ENCODE results near the gene RSKR. TPM values are rescaled to one million over a fixed set of nuclear protein-coding genes. Genes with fewer than 3 reads are reported as not detected.

RSKR gene
- total RNA-seq, 1 experiment from 2014 or later = 21.7 TPM

DNA sequence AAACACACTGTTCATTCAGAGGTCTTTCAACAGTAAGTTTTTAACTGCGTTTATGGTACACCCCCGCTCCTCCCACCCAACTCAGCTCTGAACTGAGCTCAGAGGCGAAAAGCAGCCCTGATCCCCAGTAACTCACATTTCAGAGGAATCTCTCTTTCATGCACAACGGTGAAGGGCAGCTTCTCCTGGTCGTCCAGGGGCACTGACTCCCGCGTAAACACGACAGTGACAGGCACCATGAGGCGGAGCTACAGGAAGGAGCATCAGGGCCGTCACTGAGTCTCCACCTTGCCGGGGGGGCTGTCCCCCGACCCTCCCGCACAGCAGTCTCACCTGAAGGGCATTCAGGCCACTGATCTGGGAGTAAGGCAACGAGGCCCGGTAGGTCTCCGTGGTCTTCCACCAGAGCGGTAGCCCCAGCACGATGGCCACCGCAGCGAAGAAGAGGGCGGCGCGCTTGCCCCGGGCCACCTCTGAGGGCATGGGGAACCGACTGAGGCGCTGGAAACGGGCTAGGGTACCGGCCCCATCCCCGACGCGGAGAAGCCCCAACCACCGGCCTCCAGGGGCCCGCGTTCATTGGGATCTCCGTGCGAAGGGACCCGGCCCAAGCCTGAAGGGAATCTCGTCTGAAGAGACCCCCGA is 43.1 kb downstream of the RSKR start:
- DNase-seq = peak in 1 of 2 experiments; percentile 25
- Histone ChIP-seq H3K4me3 (peak overlapping the region; percentile 81), H3K36me3 (ENCODE audit: low read depth) (no peaks in the 10 kb centered on the region), H3K27ac (no peak overlapping the region), H3K9me3 (ENCODE audit: insufficient read depth, low read depth) (no peaks in the 10 kb centered on the region), H4K20me1 (ENCODE audit: insufficient read depth) (no peaks in the 10 kb centered on the region), H2AFZ (peak overlapping the region; percentile 95), H3K4me1 (replicated peaks; ENCODE audit: insufficient read depth) (peaks cover 17% of the 10 kb centered on the region), H3K79me2 (ENCODE audit: low read depth) (peaks cover 11% of the 10 kb centered on the region), H3K4me2 (peak overlapping the region; percentile 88), H3K9me2 (ENCODE audit: insufficient read depth) (no peaks in the 10 kb centered on the region), H3K27me3 (ENCODE audit: insufficient read depth, low read depth) (no peaks in the 10 kb centered on the region), H3F3A (ENCODE audit: insufficient read depth, low read depth) (peaks cover 2% of the 10 kb centered on the region; the same call in 1 of the 2 replicates)
- ChIA-PET CTCF (interaction anchor here (0.5 kb wide), 1 partner anchor 439 kb away, joined by 6 read pairs; no protein-coding TSS in a partner anchor), POLR2A (ENCODE audit: unreplicated experiment) (interaction anchor here (0.5 to 0.7 kb wide), 4 partner anchors 63 to 938 kb away, joined by 3 to 7 read pairs (median 6); no protein-coding TSS in a partner anchor)
- intact Hi-C loops (cut with micrococcal nuclease; ENCODE audit: unreplicated experiment) = no loop called here
- BruUV-seq (replicated peaks) = no TSS peak
- no peak for TF ChIP-seq EZH2 (IDR thresholded peaks at IDR 0.05; ENCODE audit: low read depth)
- TF ChIP-seq, protein P1, sequence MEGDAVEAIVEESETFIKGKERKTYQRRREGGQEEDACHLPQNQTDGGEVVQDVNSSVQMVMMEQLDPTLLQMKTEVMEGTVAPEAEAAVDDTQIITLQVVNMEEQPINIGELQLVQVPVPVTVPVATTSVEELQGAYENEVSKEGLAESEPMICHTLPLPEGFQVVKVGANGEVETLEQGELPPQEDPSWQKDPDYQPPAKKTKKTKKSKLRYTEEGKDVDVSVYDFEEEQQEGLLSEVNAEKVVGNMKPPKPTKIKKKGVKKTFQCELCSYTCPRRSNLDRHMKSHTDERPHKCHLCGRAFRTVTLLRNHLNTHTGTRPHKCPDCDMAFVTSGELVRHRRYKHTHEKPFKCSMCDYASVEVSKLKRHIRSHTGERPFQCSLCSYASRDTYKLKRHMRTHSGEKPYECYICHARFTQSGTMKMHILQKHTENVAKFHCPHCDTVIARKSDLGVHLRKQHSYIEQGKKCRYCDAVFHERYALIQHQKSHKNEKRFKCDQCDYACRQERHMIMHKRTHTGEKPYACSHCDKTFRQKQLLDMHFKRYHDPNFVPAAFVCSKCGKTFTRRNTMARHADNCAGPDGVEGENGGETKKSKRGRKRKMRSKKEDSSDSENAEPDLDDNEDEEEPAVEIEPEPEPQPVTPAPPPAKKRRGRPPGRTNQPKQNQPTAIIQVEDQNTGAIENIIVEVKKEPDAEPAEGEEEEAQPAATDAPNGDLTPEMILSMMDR (conservative IDR thresholded peaks at IDR 0.05) = no peak

DNA sequence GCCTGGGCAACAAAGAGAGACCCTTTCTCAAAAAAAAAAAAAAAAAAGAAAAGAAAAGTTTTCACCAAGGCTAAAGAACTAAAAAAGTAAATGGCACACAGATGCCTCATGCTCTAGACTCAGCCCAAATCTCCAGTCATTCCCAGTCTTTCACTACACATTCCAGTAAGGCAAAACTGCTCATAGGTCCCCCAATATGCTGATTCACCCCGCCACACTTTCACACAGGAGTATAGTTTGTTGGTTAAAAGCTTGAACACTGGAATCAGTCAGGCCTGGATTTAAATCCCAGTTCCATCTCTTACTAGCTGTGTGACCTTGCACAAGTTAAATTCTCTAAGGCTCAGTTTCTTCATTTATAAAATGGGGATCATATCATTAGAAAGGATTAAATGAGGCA is 44.5 kb downstream of the RSKR start:
- ChIA-PET POLR2A (ENCODE audit: unreplicated experiment) (no interaction called here), CTCF (no interaction called here)
- Histone ChIP-seq H3K9me2 (ENCODE audit: insufficient read depth) (no peaks in the 10 kb centered on the region), H3K27ac (no peak overlapping the region), H3K36me3 (ENCODE audit: low read depth) (no peaks in the 10 kb centered on the region), H3K27me3 (ENCODE audit: insufficient read depth, low read depth) (no peaks in the 10 kb centered on the region), H3F3A (ENCODE audit: insufficient read depth, low read depth) (peaks cover 9% of the 10 kb centered on the region), H3K79me2 (ENCODE audit: low read depth) (peaks cover 11% of the 10 kb centered on the region), H3K4me2 (no peak overlapping the region), H3K4me1 (replicated peaks; ENCODE audit: insufficient read depth) (peaks cover 17% of the 10 kb centered on the region), H4K20me1 (ENCODE audit: insufficient read depth) (no peaks in the 10 kb centered on the region), H2AFZ (no peak overlapping the region), H3K9me3 (ENCODE audit: insufficient read depth, low read depth) (no peaks in the 10 kb centered on the region), H3K4me3 (no peak overlapping the region)
- intact Hi-C loops (cut with micrococcal nuclease; ENCODE audit: unreplicated experiment) = no loop called here
- BruUV-seq (replicated peaks) = TSS peak; percentile 17
- DNase-seq = no peak
- TF ChIP-seq EZH2 (IDR thresholded peaks at IDR 0.05; ENCODE audit: low read depth) = no peak
- TF ChIP-seq, protein P1 (conservative IDR thresholded peaks at IDR 0.05) = no peak

DNA sequence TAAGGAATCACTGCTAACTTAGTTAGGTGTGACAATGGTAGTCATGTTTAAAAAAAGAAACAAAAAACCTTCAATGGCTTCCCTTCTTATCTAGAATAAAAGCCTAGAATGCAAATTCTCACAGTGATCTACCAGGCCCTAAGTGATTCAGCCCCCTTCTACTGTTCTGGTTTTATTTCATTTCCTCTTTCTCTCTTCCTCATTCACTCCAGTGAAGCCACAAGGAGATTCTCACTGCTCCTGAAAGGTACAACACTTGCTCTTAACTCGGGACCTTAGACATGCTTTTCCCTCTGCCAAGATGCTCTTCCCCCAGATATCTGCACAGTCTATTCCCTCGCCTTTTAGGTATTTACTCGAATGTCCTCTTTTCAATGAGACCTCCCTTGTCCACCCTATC is 46.4 kb downstream of the RSKR start:
- H3K79me2 ChIP-seq (ENCODE audit: low read depth) = peaks cover 11% of the 10 kb centered on the region

More for the DNA sequence above, 46.4 kb downstream of the RSKR start:
- ChIA-PET CTCF (no interaction called here), POLR2A (ENCODE audit: unreplicated experiment) (no interaction called here)
- no peaks in the 10 kb centered on the region for H4K20me1 ChIP-seq (ENCODE audit: insufficient read depth)
- H3K27ac ChIP-seq = no peak overlapping the region
- no peaks in the 10 kb centered on the region for H3K36me3 ChIP-seq (ENCODE audit: low read depth)
- TF ChIP-seq EZH2 (IDR thresholded peaks at IDR 0.05; ENCODE audit: low read depth) = no peak
- TF ChIP-seq, protein P1 (conservative IDR thresholded peaks at IDR 0.05) = no peak
- no peak overlapping the region for H3K4me3 ChIP-seq
- intact Hi-C loops (cut with micrococcal nuclease; ENCODE audit: unreplicated experiment) = no loop called here
- H2AFZ ChIP-seq = no peak overlapping the region
- peaks cover 9% of the 10 kb centered on the region for H3F3A ChIP-seq (ENCODE audit: insufficient read depth, low read depth)
- peaks cover 23% of the 10 kb centered on the region for H3K4me1 ChIP-seq (replicated peaks; ENCODE audit: insufficient read depth)
- no peaks in the 10 kb centered on the region for H3K9me2 ChIP-seq (ENCODE audit: insufficient read depth)
- DNase-seq = no peak
- no TSS peak for BruUV-seq (replicated peaks)
- no peaks in the 10 kb centered on the region for H3K9me3 ChIP-seq (ENCODE audit: insufficient read depth, low read depth)
- no peaks in the 10 kb centered on the region for H3K27me3 ChIP-seq (ENCODE audit: insufficient read depth, low read depth)
- no peak overlapping the region for H3K4me2 ChIP-seq

All from PC-9 (cell line).